ENCODE measurements around the gene TUBB2B. TPM values are rescaled to one million over a fixed set of nuclear protein-coding genes. Genes with fewer than 3 reads are reported as not detected.

The TUBB2B gene
- total and polyA plus RNA-seq, 9 of the 15 experiments (the other 6 are each of a cell fraction or from before 2014, with no cell fraction given) = 0.11 to 9.7 (median 4.6) TPM

- TF ChIP-seq CHD7 (IDR thresholded peaks at IDR 0.05; ENCODE audit: low read depth, low read length) = no peak
- TF ChIP-seq CHAMP1 (IDR thresholded peaks at IDR 0.05) = 0 out of 2 replicates have a peak, but pooled peaks have one; percentile 55
- peak; percentile 75 for TF ChIP-seq CEBPG (CRISPR knock-in tag; IDR thresholded peaks at IDR 0.05)
- peak in 1 of 2 experiments; percentile 37; a peak in 1 of 4 replicates for TF ChIP-seq CEBPG (tag; conservative IDR thresholded peaks at IDR 0.05 in 1 of 2, IDR thresholded peaks at IDR 0.05 in 1 of 2)
- peak; percentile 73; the same call in 1 of the 2 replicates for TF ChIP-seq LCOR (CRISPR knock-in tag; IDR thresholded peaks at IDR 0.05)
- no peak for TF ChIP-seq MYC (IDR thresholded peaks at IDR 0.05; ENCODE audit: low read depth, low read length)
- TF ChIP-seq MYC (CRISPR knock-in tag; IDR thresholded peaks at IDR 0.05; ENCODE audit: borderline replicate concordance, low read depth) = no peak
- no peak for TF ChIP-seq ZNF695 (CRISPR knock-in tag; IDR thresholded peaks at IDR 0.05)
- TF ChIP-seq RUNX1 (IDR thresholded peaks at IDR 0.05; ENCODE audit: low read depth) = no peak
- TF ChIP-seq TARDBP (IDR thresholded peaks at IDR 0.05) = no peak
- no peak for TF ChIP-seq PHF8 (IDR thresholded peaks at IDR 0.05; ENCODE audit: borderline replicate concordance, low read length)
- TF ChIP-seq SMARCA4 (IDR thresholded peaks at IDR 0.05) = peak; percentile 87
- no peak for TF ChIP-seq RBM22 (IDR thresholded peaks at IDR 0.05; ENCODE audit: low read depth, low read length, poor library complexity, severe bottlenecking)
- no peak for TF ChIP-seq THRAP3 (IDR thresholded peaks at IDR 0.05; ENCODE audit: borderline replicate concordance)
Measured at GRCh38 chr6:3202999-3203696, 24.3 kb downstream of the TUBB2B start (continued).
